22Rv1 (cell line): ENCODE results near the gene CRKL.

Experiments used
- H3K27ac ChIP-seq: fragments of 450-650 bp; 2 replicates; pipeline ENCODE4 v1.5.1; 2017
- ZFX ChIP-seq: fragments of 450-650 bp; IDR thresholded peaks from 2 replicates; pipeline ENCODE4 v1.6.1; 2017; ENCODE audit warnings: antibody characterized with exemption, borderline replicate concordance
- TF ChIP-seq, protein P1 (sequence below): fragments of 450-650 bp; IDR thresholded peaks from 2 replicates; pipeline ENCODE4 v1.5.1; 2017; ENCODE audit warnings: mild to moderate bottlenecking

CRKL gene

DNA sequence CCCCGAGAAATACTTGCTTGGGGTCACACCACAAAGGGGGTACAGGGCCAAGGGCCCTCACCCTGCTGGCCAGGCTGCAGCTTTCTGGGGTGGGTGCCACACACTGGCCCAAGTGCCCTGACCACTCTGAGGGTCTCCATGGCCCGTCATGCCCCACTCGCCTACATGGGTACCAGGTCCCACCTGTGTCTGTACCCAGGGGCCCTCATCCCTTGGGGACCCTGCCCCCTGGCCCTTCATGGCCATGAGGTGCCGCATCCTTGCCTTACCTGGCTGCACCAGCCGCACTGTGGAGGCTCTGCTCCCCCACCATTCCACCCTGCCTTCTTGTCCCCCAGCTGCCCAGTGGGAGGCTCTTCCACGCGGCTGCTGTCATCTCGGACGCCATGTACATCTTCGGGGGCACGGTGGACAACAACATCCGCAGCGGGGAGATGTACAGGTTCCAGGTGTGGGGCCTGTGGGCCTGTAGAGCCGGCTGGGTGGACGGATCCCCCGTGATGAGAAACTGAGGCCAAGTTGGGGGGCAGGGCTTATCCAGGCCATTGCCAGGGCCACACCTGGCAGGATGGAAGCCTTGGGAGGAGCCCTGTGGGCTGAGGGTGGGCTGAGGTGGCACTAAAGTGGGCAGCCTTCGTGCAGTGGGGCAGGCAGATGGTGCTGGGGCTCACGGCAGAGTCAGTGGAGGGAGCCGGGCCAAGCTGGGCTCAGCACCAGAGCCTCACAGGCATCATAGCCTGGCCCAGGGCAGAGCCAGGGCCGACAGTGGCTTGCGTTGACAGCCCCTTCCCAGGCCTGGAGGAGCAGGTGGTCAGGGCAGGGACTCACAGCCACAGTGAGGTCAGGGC lies 75.5 kb downstream of the CRKL start:
- H3K27ac ChIP-seq: no peak overlapping the region
- TF ChIP-seq, protein P1, sequence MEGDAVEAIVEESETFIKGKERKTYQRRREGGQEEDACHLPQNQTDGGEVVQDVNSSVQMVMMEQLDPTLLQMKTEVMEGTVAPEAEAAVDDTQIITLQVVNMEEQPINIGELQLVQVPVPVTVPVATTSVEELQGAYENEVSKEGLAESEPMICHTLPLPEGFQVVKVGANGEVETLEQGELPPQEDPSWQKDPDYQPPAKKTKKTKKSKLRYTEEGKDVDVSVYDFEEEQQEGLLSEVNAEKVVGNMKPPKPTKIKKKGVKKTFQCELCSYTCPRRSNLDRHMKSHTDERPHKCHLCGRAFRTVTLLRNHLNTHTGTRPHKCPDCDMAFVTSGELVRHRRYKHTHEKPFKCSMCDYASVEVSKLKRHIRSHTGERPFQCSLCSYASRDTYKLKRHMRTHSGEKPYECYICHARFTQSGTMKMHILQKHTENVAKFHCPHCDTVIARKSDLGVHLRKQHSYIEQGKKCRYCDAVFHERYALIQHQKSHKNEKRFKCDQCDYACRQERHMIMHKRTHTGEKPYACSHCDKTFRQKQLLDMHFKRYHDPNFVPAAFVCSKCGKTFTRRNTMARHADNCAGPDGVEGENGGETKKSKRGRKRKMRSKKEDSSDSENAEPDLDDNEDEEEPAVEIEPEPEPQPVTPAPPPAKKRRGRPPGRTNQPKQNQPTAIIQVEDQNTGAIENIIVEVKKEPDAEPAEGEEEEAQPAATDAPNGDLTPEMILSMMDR: no peak
- no peak for TF ChIP-seq ZFX

DNA sequence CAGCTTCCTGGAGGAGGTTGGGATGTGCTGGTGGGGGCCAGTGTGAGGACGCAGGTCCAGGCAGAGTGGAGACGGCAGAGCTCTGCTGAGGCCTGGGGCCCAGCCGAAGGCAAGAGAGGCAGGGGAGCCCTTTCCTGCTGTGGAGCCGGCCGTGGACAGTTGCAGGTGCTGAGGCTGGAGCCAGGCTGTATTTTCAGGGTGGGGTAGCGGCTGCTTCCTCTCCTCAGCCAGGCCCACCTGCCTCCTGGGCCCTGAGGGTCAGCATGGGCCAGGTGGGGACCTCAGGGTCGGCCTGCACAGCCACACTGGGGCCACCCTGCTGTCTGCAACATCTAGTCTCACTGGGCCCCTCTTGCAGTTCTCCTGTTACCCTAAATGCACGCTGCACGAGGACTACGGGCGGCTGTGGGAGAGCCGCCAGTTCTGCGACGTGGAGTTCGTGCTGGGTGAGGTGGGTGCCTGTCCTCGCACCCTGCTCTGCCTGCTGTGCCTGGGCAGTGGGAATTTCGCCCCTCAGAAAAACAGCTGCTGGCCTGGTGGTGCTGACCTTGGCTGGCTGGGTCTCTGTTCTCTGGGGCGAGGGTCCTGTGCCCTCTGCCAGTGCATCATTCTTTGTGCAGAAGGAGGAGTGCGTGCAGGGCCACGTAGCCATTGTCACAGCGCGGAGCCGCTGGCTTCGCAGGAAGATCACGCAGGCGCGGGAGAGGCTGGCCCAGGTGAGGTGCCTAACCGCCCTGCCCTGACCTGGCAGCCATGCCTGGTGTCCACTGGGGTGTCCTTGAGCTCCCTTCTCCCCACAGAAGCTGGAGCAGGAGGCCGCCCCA lies 76.3 kb downstream of the CRKL start:
- H3K27ac ChIP-seq: no peak overlapping the region
- TF ChIP-seq, protein P1: no peak
- TF ChIP-seq ZFX: no peak

DNA sequence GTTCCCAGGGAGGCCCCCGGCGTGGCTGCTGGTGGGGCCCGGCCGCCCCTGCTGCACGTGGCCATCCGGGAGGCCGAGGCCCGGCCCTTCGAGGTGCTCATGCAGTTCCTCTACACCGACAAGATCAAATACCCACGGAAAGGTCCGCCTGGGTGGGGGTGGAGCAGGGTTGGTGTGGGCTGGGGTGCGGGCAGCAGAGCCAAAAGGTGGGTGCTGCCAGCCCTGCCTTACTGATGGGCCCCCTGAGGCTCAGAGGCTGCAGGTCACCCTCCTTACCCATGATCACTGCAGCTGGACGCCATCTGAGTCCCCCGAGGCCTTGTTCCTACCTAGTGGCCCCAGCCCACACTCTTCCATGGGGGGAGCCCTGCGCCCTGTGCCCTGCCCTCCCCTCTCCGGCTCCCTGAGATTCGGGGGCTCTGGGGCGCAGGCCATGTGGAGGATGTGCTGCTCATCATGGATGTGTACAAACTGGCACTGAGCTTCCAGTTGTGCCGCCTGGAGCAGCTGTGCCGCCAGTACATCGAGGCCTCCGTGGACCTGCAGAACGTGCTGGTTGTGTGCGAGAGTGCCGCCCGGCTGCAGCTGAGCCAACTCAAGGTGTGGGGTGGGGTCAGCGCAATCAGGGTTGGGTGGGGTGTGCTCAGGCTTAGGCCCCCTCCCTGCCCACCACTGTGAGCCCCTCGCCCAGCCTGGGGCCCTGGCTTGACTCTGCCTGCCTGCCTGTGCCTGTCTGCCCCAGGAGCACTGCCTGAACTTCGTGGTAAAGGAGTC lies 77.1 kb downstream of the CRKL start:
- H3K27ac ChIP-seq: no peak overlapping the region
- TF ChIP-seq, protein P1: no peak
- TF ChIP-seq ZFX: no peak

DNA sequence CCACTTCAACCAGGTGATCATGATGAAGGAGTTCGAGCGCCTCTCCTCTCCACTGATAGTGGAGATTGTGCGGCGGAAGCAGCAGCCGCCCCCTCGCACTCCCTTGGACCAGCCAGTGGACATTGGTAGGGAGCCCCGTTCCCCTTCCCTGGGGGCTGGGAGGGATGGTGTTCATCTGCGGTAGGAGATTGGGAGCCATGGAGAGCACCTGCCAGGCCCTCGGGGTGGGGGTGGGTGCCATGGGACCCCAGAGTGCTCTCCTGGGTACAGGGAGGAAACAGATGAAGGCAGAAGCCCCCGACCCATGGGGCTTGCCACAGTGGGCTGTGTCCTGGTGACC lies 77.7 kb downstream of the CRKL start:
- TF ChIP-seq, protein P1: no peak
- no peak for TF ChIP-seq ZFX
- H3K27ac ChIP-seq: no peak overlapping the region

DNA sequence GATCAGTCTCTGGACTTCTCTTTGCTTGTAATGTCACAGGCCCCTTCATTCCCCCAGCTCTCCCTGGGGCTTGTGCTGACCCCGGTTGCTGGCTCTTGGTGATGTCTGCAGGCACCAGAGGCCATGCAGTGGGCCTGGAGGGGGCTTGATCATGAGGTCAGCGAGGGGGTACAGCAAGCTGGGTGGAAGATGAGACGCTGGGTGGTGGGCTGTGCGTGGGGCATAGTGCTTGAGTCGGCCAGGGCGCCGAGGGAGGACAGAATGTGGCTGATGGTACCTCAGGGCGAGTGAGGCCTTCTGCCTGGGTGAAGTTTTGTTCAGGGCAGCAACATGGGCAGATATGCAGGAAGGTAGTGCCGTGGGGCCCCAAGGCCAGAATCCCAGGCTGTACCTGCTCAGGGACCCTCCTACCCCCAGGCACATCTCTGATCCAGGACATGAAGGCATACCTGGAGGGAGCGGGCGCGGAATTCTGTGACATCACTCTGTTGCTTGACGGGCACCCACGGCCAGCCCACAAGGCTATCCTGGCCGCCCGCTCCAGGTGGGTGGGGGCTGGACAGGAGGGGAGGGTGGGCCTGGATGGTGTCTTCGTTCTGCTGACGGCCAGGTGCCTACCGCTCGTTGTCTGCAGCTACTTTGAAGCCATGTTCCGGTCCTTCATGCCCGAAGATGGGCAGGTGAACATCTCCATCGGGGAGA lies 78.3 kb downstream of the CRKL start:
- TF ChIP-seq, protein P1: no peak
- TF ChIP-seq ZFX: no peak
- no peak overlapping the region for H3K27ac ChIP-seq

DNA sequence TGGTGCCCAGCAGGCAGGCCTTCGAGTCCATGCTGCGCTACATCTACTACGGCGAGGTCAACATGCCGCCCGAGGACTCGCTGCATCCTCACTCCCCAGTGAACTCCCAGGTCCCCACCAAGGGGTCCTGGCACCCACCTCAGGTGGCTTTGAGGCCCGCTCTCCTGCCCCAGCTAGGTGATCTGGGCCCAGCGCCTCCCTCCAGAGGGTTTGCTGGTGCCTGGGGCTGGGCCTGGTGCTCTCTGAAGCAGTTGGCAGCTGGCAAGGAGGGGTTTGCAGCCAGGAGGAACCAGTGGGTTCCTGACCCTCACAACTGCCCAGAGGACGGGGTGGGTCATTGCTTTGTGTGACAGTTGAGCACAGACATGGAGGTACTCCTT lies 78.8 kb downstream of the CRKL start:
- no peak for TF ChIP-seq ZFX
- TF ChIP-seq, protein P1: no peak
- H3K27ac ChIP-seq: no peak overlapping the region
